Gastrocnemius medialis (tissue), 4 donors: ENCODE measurements around the gene UTY.

Experiments used
- CTCF ChIP-seq, 5 experiments: fragments of 450-650 bp in 3 of 5; fragments of 200-600 bp in 2 of 5; sonication (generic) in 2 of 5; IDR thresholded peaks in 4 of 5; conservative IDR thresholded peaks in 1 of 5; 1 replicate in 4 of 5; 2 replicates in 1 of 5; pipeline ENCODE4 v1.5.1; 2016 to 2019; ENCODE audit warnings: antibody characterized with exemption in 5 of 5, mild to moderate bottlenecking in 3 of 5, moderate library complexity in 3 of 5
- POLR2A ChIP-seq, 2 donors: fragments of 450-650 bp; IDR thresholded peaks; one replicate each; pipeline ENCODE4 v1.6.1; 2017; ENCODE audit warnings: antibody characterized with exemption in 2 of 2, mild to moderate bottlenecking in 2 of 2, moderate library complexity in 2 of 2

- TF ChIP-seq CTCF (IDR thresholded peaks at IDR 0.05 in 4 of 5, conservative IDR thresholded peaks at IDR 0.05 in 1 of 5) (no peak), POLR2A (IDR thresholded peaks at IDR 0.05) (no peak)
These were observed 47.4 kb downstream of the UTY start for GRCh38 chrY:13432293-13433025.
